DND-41 (cell line): ENCODE results near the gene GADD45GIP1.

Experiments used
- EZH2 ChIP-seq: IDR thresholded peaks from 3 replicates; pipeline ENCODE4 v1.6.1; 2012; ENCODE audit warnings: borderline replicate concordance, low read depth, mild to moderate bottlenecking, moderate library complexity, low read length, inconsistent platforms; ENCODE audit not compliant: severe bottlenecking
- TF ChIP-seq, protein P1 (sequence below): IDR thresholded peaks from 2 replicates; pipeline ENCODE4 v1.5.1; 2012; ENCODE audit warnings: borderline replicate concordance, low read length, moderate library complexity, mild to moderate bottlenecking; ENCODE audit not compliant: poor library complexity, severe bottlenecking; ENCODE audit errors: extremely low read depth

DNA sequence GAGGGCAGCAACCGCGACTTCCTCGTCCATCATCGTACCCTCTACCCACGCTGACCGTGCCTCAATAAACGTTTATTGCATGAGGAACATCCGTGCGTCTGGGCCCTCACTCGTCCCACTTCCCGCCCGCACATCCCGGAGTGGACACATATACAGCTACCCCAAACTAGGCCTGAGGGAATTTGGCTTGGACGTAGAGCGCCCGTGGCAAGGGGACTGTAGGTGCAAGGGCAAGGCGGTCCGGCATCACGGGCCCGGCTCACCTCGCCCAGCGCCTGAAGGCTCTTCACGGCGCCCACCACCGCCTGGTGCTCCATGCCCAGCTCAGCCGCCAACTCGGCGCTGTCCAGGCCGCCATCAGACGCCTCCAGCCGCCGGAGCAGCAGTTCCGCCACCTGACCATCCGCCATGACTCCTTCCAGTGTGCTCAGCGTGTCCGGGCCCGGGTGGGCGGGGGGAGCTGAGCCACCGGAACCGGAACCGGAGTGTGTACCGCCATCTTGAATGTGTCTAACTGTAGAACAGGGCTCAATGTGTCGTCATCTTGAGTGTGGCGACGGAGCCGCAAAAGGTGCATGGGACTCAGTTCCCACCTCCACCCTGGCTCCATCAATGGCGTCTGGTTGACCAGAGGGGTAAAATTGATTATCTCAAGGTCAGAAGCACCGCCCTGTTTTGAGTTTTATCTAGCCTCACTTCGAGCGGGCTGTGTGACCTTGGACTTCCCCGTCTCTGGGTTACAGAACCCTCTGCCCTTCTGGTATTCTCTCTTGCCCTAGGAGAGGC lies 23.5 kb downstream of the GADD45GIP1 start, which contains the start of gene FARSA:
- no peak for TF ChIP-seq EZH2
- TF ChIP-seq, protein P1, sequence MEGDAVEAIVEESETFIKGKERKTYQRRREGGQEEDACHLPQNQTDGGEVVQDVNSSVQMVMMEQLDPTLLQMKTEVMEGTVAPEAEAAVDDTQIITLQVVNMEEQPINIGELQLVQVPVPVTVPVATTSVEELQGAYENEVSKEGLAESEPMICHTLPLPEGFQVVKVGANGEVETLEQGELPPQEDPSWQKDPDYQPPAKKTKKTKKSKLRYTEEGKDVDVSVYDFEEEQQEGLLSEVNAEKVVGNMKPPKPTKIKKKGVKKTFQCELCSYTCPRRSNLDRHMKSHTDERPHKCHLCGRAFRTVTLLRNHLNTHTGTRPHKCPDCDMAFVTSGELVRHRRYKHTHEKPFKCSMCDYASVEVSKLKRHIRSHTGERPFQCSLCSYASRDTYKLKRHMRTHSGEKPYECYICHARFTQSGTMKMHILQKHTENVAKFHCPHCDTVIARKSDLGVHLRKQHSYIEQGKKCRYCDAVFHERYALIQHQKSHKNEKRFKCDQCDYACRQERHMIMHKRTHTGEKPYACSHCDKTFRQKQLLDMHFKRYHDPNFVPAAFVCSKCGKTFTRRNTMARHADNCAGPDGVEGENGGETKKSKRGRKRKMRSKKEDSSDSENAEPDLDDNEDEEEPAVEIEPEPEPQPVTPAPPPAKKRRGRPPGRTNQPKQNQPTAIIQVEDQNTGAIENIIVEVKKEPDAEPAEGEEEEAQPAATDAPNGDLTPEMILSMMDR, result no peak
